Measurements from ENCODE around the gene EGFR.

The EGFR gene

GRCh38 chr7:55077561-55078410 is 59.0 kb downstream of the EGFR start:
- Mint-ChIP-seq H3K9me3 (no peaks in the 10 kb centered on the region), H3K4me3 (no peak overlapping the region), H3K27me3 (no peaks in the 10 kb centered on the region), H3K36me3 (ENCODE audit: insufficient read depth) (no peaks in the 10 kb centered on the region), H3K4me1 (ENCODE audit: low read depth in 2 of 2) (peaks cover 9 to 13% of the 10 kb centered on the region in 2 donors), H3K27ac (no peak overlapping the region)
- no peak for ATAC-seq (replicated peaks)
- no peak for DNase-seq

- no peaks in the 10 kb centered on the region for H3K9me3 Mint-ChIP-seq
- peaks cover 5 to 9% of the 10 kb centered on the region in 2 donors for H3K4me1 Mint-ChIP-seq (ENCODE audit: low read depth in 2 of 2)
- no peak overlapping the region for H3K4me3 Mint-ChIP-seq
- ATAC-seq (replicated peaks) = no peak
- DNase-seq = no peak
- no peaks in the 10 kb centered on the region for H3K36me3 Mint-ChIP-seq (ENCODE audit: insufficient read depth)
- no peaks in the 10 kb centered on the region for H3K27me3 Mint-ChIP-seq
- no peak overlapping the region for H3K27ac Mint-ChIP-seq
Measured at GRCh38 chr7:55078465-55079372, 59.9 kb downstream of the EGFR start.

GRCh38 chr7:55080000-55080623 is 61.3 kb downstream of the EGFR start:
- H3K27ac Mint-ChIP-seq = no peak overlapping the region
- DNase-seq = no peak
- H3K4me3 Mint-ChIP-seq = no peak overlapping the region
- H3K36me3 Mint-ChIP-seq (ENCODE audit: insufficient read depth) = no peaks in the 10 kb centered on the region
- peaks cover 0 to 6% of the 10 kb centered on the region in 2 donors for H3K27me3 Mint-ChIP-seq
- peaks cover 0 to 2% of the 10 kb centered on the region in 2 donors for H3K4me1 Mint-ChIP-seq (ENCODE audit: low read depth in 2 of 2)
- ATAC-seq (replicated peaks) = no peak
- no peaks in the 10 kb centered on the region for H3K9me3 Mint-ChIP-seq

GRCh38 chr7:55081068-55081467 is 62.3 kb downstream of the EGFR start:
- Mint-ChIP-seq H3K27ac (no peak overlapping the region), H3K4me1 (ENCODE audit: low read depth in 2 of 2) (peaks cover 0 to 6% of the 10 kb centered on the region in 2 donors), H3K9me3 (no peaks in the 10 kb centered on the region), H3K27me3 (peaks cover 6% of the 10 kb centered on the region in 2 donors), H3K36me3 (ENCODE audit: insufficient read depth) (no peaks in the 10 kb centered on the region), H3K4me3 (no peak overlapping the region)
- ATAC-seq (replicated peaks) (no peak), DNase-seq (no peak)

- DNase-seq (no peak), ATAC-seq (replicated peaks) (no peak)
- Mint-ChIP-seq H3K9me3 (no peaks in the 10 kb centered on the region), H3K27ac (no peak overlapping the region), H3K4me1 (ENCODE audit: low read depth in 2 of 2) (peaks cover 4 to 11% of the 10 kb centered on the region in 2 donors), H3K36me3 (ENCODE audit: insufficient read depth) (no peaks in the 10 kb centered on the region), H3K27me3 (peaks cover 6 to 8% of the 10 kb centered on the region in 2 donors), H3K4me3 (no peak overlapping the region)
Measured at GRCh38 chr7:55081472-55082227, 62.8 kb downstream of the EGFR start.

- H3K36me3 Mint-ChIP-seq (ENCODE audit: insufficient read depth) = no peaks in the 10 kb centered on the region
- H3K4me3 Mint-ChIP-seq = no peak overlapping the region
- no peaks in the 10 kb centered on the region for H3K9me3 Mint-ChIP-seq
- peaks cover 6 to 15% of the 10 kb centered on the region in 2 donors for H3K4me1 Mint-ChIP-seq (ENCODE audit: low read depth in 2 of 2)
- ATAC-seq (replicated peaks) (no peak), DNase-seq (no peak)
- no peak overlapping the region for H3K27ac Mint-ChIP-seq
- peaks cover 6 to 8% of the 10 kb centered on the region in 2 donors for H3K27me3 Mint-ChIP-seq
Measured at GRCh38 chr7:55082228-55082603, 63.4 kb downstream of the EGFR start.

- Mint-ChIP-seq H3K9me3 (no peaks in the 10 kb centered on the region), H3K27ac (no peak overlapping the region), H3K4me1 (ENCODE audit: low read depth in 2 of 2) (peaks cover 6 to 20% of the 10 kb centered on the region in 2 donors), H3K36me3 (ENCODE audit: insufficient read depth) (no peaks in the 10 kb centered on the region), H3K4me3 (no peak overlapping the region), H3K27me3 (peaks cover 6 to 8% of the 10 kb centered on the region in 2 donors)
- no peak for ATAC-seq (replicated peaks)
- no peak for DNase-seq
Measured at GRCh38 chr7:55083206-55083605, 64.4 kb downstream of the EGFR start.

- ATAC-seq (replicated peaks) (no peak), DNase-seq (no peak)
- no peaks in the 10 kb centered on the region for H3K36me3 Mint-ChIP-seq (ENCODE audit: insufficient read depth)
- no peaks in the 10 kb centered on the region for H3K9me3 Mint-ChIP-seq
- H3K27me3 Mint-ChIP-seq = peaks cover 6 to 8% of the 10 kb centered on the region in 2 donors
- no peak overlapping the region for H3K4me3 Mint-ChIP-seq
- no peak overlapping the region for H3K27ac Mint-ChIP-seq
- H3K4me1 Mint-ChIP-seq (ENCODE audit: low read depth in 2 of 2) = peaks cover 6 to 20% of the 10 kb centered on the region in 2 donors
Measured at GRCh38 chr7:55084307-55084706, 65.5 kb downstream of the EGFR start.

- DNase-seq (no peak), ATAC-seq (replicated peaks) (no peak)
- peak overlapping the region in 1 of 2 donors; percentile 29 for H3K27ac Mint-ChIP-seq
- H3K27me3 Mint-ChIP-seq = peaks cover 6 to 8% of the 10 kb centered on the region in 2 donors
- H3K36me3 Mint-ChIP-seq (ENCODE audit: insufficient read depth) = no peaks in the 10 kb centered on the region
- peaks cover 6 to 20% of the 10 kb centered on the region in 2 donors for H3K4me1 Mint-ChIP-seq (ENCODE audit: low read depth in 2 of 2)
- H3K4me3 Mint-ChIP-seq = peak overlapping the region in 1 of 2 donors; percentile 48
- H3K9me3 Mint-ChIP-seq = no peaks in the 10 kb centered on the region
Measured at GRCh38 chr7:55085511-55086412, 66.9 kb downstream of the EGFR start.

- peaks cover 6 to 8% of the 10 kb centered on the region in 2 donors for H3K27me3 Mint-ChIP-seq
- H3K4me3 Mint-ChIP-seq = peak overlapping the region; percentile 5 to 48
- no peaks in the 10 kb centered on the region for H3K9me3 Mint-ChIP-seq
- H3K36me3 Mint-ChIP-seq (ENCODE audit: insufficient read depth) = no peaks in the 10 kb centered on the region
- H3K4me1 Mint-ChIP-seq (ENCODE audit: low read depth in 2 of 2) = peaks cover 6 to 20% of the 10 kb centered on the region in 2 donors
- DNase-seq = peak in 1 of 3 experiments; percentile 3
- ATAC-seq (replicated peaks) = peak; percentile 84
- H3K27ac Mint-ChIP-seq = peak overlapping the region in 1 of 2 donors; percentile 29
Measured at GRCh38 chr7:55086413-55087201, 67.8 kb downstream of the EGFR start.

- H3K4me3 Mint-ChIP-seq = no peak overlapping the region
- H3K27me3 Mint-ChIP-seq = peaks cover 6 to 8% of the 10 kb centered on the region in 2 donors
- DNase-seq = no peak
- H3K36me3 Mint-ChIP-seq (ENCODE audit: insufficient read depth) = no peaks in the 10 kb centered on the region
- no peaks in the 10 kb centered on the region for H3K9me3 Mint-ChIP-seq
- peaks cover 6 to 20% of the 10 kb centered on the region in 2 donors for H3K4me1 Mint-ChIP-seq (ENCODE audit: low read depth in 2 of 2)
- ATAC-seq (replicated peaks) = no peak
- H3K27ac Mint-ChIP-seq = no peak overlapping the region
Measured at GRCh38 chr7:55087521-55087961, 68.7 kb downstream of the EGFR start.
